ENCODE measurements around the gene USP3.
"Not testable (repeated sequence)": the region's sequence is repeated elsewhere in the genome, so short reads cannot be mapped to it uniquely, and the experiment has no call there.

USP3 gene

GRCh38 chr15:63620760-63621159, 116.4 kb downstream of the USP3 start:
- not testable (repeated sequence) for DNase-seq

- DNase-seq = no peak
Measured at GRCh38 chr15:63623232-63623969, 119.0 kb downstream of the USP3 start.

GRCh38 chr15:63626955-63627354, 122.6 kb downstream of the USP3 start:
- DNase-seq = no peak

- no peak for DNase-seq
Measured at GRCh38 chr15:63628123-63628822, 123.9 kb downstream of the USP3 start.

GRCh38 chr15:63630036-63630751, 125.8 kb downstream of the USP3 start:
- no peak for DNase-seq

GRCh38 chr15:63633312-63633711, 128.9 kb downstream of the USP3 start:
- DNase-seq = no peak

- DNase-seq = no peak
Measured at GRCh38 chr15:63634154-63634553, 129.8 kb downstream of the USP3 start.

GRCh38 chr15:63636518-63637061, 132.2 kb downstream of the USP3 start:
- DNase-seq = no peak

GRCh38 chr15:63638839-63639238, 134.4 kb downstream of the USP3 start:
- no peak for DNase-seq

- DNase-seq = no peak
Measured at GRCh38 chr15:63640146-63640545, 135.8 kb downstream of the USP3 start.
